Neural progenitor cell (in vitro differentiated cells): ENCODE measurements around the gene LRRC40. TPM values are rescaled to one million over a fixed set of nuclear protein-coding genes. Genes with fewer than 3 reads are reported as not detected.

ENCODE experiments used
- DNase-seq: peaks from one replicate; pipeline ENCODE4 v3.0.0-alpha.2; 2016; ENCODE audit warnings: low spot score
- H2AFZ ChIP-seq: fragments of 200-600 bp; sonication (generic); replicated peaks from 2 replicates; pipeline ENCODE4 v1.6.1; 2016; ENCODE audit warnings: antibody characterized with exemption
- H3F3A ChIP-seq: fragments of 200-600 bp; sonication (generic); 2 replicates; pipeline ENCODE4 v1.6.1; 2016; ENCODE audit warnings: antibody characterized with exemption, low read depth
- H3K27ac ChIP-seq: fragments of 200-600 bp; sonication (generic); 2 replicates; pipeline ENCODE4 v1.5.1; 2016; ENCODE audit warnings: mild to moderate bottlenecking
- H3K27me3 ChIP-seq: fragments of 200-600 bp; sonication (generic); 2 replicates; pipeline ENCODE4 v1.6.1; 2016; ENCODE audit warnings: mild to moderate bottlenecking, moderate library complexity
- H3K36me3 ChIP-seq: fragments of 200-600 bp; sonication (generic); 2 replicates; pipeline ENCODE4 v1.5.1; 2016
- H3K4me1 ChIP-seq: fragments of 200-600 bp; sonication (generic); 2 replicates; pipeline ENCODE4 v1.6.1; 2016; ENCODE audit warnings: mixed run types
- H3K4me2 ChIP-seq: fragments of 200-600 bp; sonication (generic); 2 replicates; pipeline ENCODE4 v1.6.1; 2016
- H3K4me3 ChIP-seq: fragments of 200-600 bp; sonication (generic); 2 replicates; pipeline ENCODE4 v1.5.1; 2016
- H3K79me2 ChIP-seq: fragments of 200-600 bp; sonication (generic); 2 replicates; pipeline ENCODE4 v1.6.1; 2016; ENCODE audit warnings: low read depth
- H3K9ac ChIP-seq: fragments of 200-600 bp; sonication (generic); 2 replicates; pipeline ENCODE4 v1.6.1; 2016
- H3K9me3 ChIP-seq: fragments of 200-600 bp; sonication (generic); 2 replicates; pipeline ENCODE4 v1.5.1; 2016; ENCODE audit warnings: low read depth
- H4K20me1 ChIP-seq: fragments of 200-600 bp; sonication (generic); 2 replicates; pipeline ENCODE4 v1.6.1; 2016; ENCODE audit warnings: low read depth
- H3K27ac Mint-ChIP-seq: 3 replicates; pipeline ENCODE4 v1.8.0; 2021; ENCODE audit warnings: mixed read lengths
- H3K27me3 Mint-ChIP-seq: 2 replicates; pipeline ENCODE4 v1.8.0; 2022; ENCODE audit warnings: low read depth, mild to moderate bottlenecking, inconsistent platforms, moderate library complexity, mixed read lengths; ENCODE audit not compliant: insufficient read depth
- H3K36me3 Mint-ChIP-seq: 3 replicates; pipeline ENCODE4 v1.8.0; 2021; ENCODE audit warnings: mixed read lengths
- H3K4me1 Mint-ChIP-seq: 3 replicates; pipeline ENCODE4 v1.8.0; 2021; ENCODE audit warnings: mixed read lengths
- H3K4me3 Mint-ChIP-seq: 3 replicates; pipeline ENCODE4 v1.8.0; 2021; ENCODE audit warnings: mild to moderate bottlenecking, moderate library complexity, mixed read lengths
- H3K9me3 Mint-ChIP-seq: 3 replicates; pipeline ENCODE4 v1.8.0; 2020; ENCODE audit warnings: mixed read lengths
- CTCF ChIP-seq: fragments of 200-600 bp; sonication (generic); IDR thresholded peaks from 2 replicates; pipeline ENCODE4 v1.5.1; 2017; ENCODE audit warnings: antibody characterized with exemption, mild to moderate bottlenecking
- EZH2 ChIP-seq: fragments of 200-600 bp; sonication (generic); IDR thresholded peaks from 2 replicates; pipeline ENCODE4 v1.6.1; 2017; ENCODE audit warnings: antibody characterized with exemption, mild to moderate bottlenecking, moderate library complexity
- EZH2phosphoT487 ChIP-seq: fragments of 200-600 bp; sonication (generic); IDR thresholded peaks from 2 replicates; pipeline ENCODE4 v1.6.1; 2017; ENCODE audit warnings: antibody characterized with exemption
- total RNA-seq: library from RNA; depleted of rRNA; stranded (reverse); fragments of >200 nt; gene quantifications from 2 replicates; pipeline ENCODE4 v1.2.3, GENCODE V29; 2015; ENCODE audit warnings: low replicate concordance

The LRRC40 gene
- total RNA-seq, 1 donor from 2014 or later, result 88.1 TPM

- H3K27ac Mint-ChIP-seq, result no peak overlapping the region
- Histone ChIP-seq H3K36me3 (no peaks in the 10 kb centered on the region), H3K9me3 (no peaks in the 10 kb centered on the region), H3K79me2 (no peaks in the 10 kb centered on the region), H3F3A (peaks cover 6% of the 10 kb centered on the region), H3K27ac (no peak overlapping the region), H3K27me3 (no peaks in the 10 kb centered on the region), H3K4me1 (peaks cover 11% of the 10 kb centered on the region), H3K9ac (no peak overlapping the region), H3K4me2 (peak overlapping the region; percentile 10), H4K20me1 (peaks cover 4% of the 10 kb centered on the region), H2AFZ (no peak overlapping the region), H3K4me3 (no peak overlapping the region)
- no peaks in the 10 kb centered on the region for H3K9me3 Mint-ChIP-seq
- TF ChIP-seq EZH2, result no peak
- peak; percentile 72 for TF ChIP-seq EZH2phosphoT487
- H3K4me3 Mint-ChIP-seq, result no peak overlapping the region
- peaks cover 37% of the 10 kb centered on the region for H3K4me1 Mint-ChIP-seq
- no peaks in the 10 kb centered on the region for H3K27me3 Mint-ChIP-seq
- DNase-seq, result peak; percentile 59
- H3K36me3 Mint-ChIP-seq, result no peaks in the 10 kb centered on the region
Measured at GRCh38 chr1:70140894-70141293, 64.5 kb downstream of the LRRC40 start.

GRCh38 chr1:70140343-70140742, 65.0 kb downstream of the LRRC40 start:
- Histone ChIP-seq H3K27ac (no peak overlapping the region), H3K4me3 (no peak overlapping the region), H3F3A (peaks cover 6% of the 10 kb centered on the region), H3K9me3 (no peaks in the 10 kb centered on the region), H3K4me1 (peaks cover 11% of the 10 kb centered on the region), H4K20me1 (peaks cover 4% of the 10 kb centered on the region), H3K9ac (no peak overlapping the region), H2AFZ (no peak overlapping the region), H3K27me3 (no peaks in the 10 kb centered on the region), H3K36me3 (no peaks in the 10 kb centered on the region), H3K79me2 (no peaks in the 10 kb centered on the region), H3K4me2 (no peak overlapping the region)
- Mint-ChIP-seq H3K4me1 (peaks cover 37% of the 10 kb centered on the region), H3K9me3 (no peaks in the 10 kb centered on the region), H3K27me3 (no peaks in the 10 kb centered on the region), H3K27ac (no peak overlapping the region), H3K4me3 (no peak overlapping the region), H3K36me3 (no peaks in the 10 kb centered on the region)
- no peak for TF ChIP-seq EZH2phosphoT487
- no peak for TF ChIP-seq CTCF
- TF ChIP-seq EZH2, result no peak
- DNase-seq, result no peak

GRCh38 chr1:70134148-70134547, 71.2 kb downstream of the LRRC40 start:
- no peak overlapping the region for H2AFZ ChIP-seq
- Mint-ChIP-seq H3K27ac (no peak overlapping the region), H3K9me3 (no peaks in the 10 kb centered on the region), H3K36me3 (no peaks in the 10 kb centered on the region), H3K27me3 (peaks cover 4% of the 10 kb centered on the region), H3K4me1 (peaks cover 26% of the 10 kb centered on the region), H3K4me3 (no peak overlapping the region)
- H3K36me3 ChIP-seq, result no peaks in the 10 kb centered on the region
- no peaks in the 10 kb centered on the region for H3F3A ChIP-seq
- H3K4me2 ChIP-seq, result no peak overlapping the region
- H3K27me3 ChIP-seq, result no peaks in the 10 kb centered on the region
- no peaks in the 10 kb centered on the region for H3K9me3 ChIP-seq
- peak; percentile 18 for DNase-seq
- no peaks in the 10 kb centered on the region for H3K4me1 ChIP-seq
- no peak overlapping the region for H3K9ac ChIP-seq
- no peaks in the 10 kb centered on the region for H3K79me2 ChIP-seq
- H3K27ac ChIP-seq, result no peak overlapping the region
- no peaks in the 10 kb centered on the region for H4K20me1 ChIP-seq
- H3K4me3 ChIP-seq, result no peak overlapping the region
- TF ChIP-seq CTCF (no peak), EZH2 (no peak), EZH2phosphoT487 (no peak)

DNA sequence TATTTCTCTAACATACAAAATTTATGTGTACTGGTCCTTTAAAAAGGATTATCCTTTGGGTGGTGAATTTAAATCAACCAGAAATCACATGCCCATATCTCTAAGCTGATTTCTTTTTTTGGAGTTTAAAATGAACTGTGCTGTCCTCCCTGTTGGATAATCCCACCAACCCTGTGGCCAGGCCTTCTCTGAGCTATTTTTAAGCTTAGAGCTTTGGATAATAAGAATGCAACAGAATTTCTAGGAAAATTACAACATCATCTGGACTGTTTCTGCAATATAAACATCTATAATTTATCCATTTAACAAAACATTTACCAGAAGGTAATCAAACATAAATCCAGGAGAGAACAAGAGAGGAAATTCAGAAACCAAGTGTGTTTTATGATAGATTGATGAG, 88.3 kb downstream of the LRRC40 start:
- no peak overlapping the region for H3K4me3 ChIP-seq
- no peaks in the 10 kb centered on the region for H3K79me2 ChIP-seq
- peaks cover 3% of the 10 kb centered on the region for H3K27me3 Mint-ChIP-seq
- H4K20me1 ChIP-seq, result no peaks in the 10 kb centered on the region
- H3K4me1 Mint-ChIP-seq, result no peaks in the 10 kb centered on the region
- H3K9me3 Mint-ChIP-seq, result no peaks in the 10 kb centered on the region
- H3K4me2 ChIP-seq, result no peak overlapping the region
- H3K4me3 Mint-ChIP-seq, result no peak overlapping the region
- H3K27ac Mint-ChIP-seq, result no peak overlapping the region
- no peak overlapping the region for H3K9ac ChIP-seq
- H3K36me3 ChIP-seq, result no peaks in the 10 kb centered on the region
- TF ChIP-seq EZH2 (no peak), EZH2phosphoT487 (no peak), CTCF (no peak)
- no peak overlapping the region for H3K27ac ChIP-seq
- H3K9me3 ChIP-seq, result no peaks in the 10 kb centered on the region
- peaks cover 7% of the 10 kb centered on the region for H3K4me1 ChIP-seq
- no peaks in the 10 kb centered on the region for H3F3A ChIP-seq
- no peaks in the 10 kb centered on the region for H3K27me3 ChIP-seq
- no peak overlapping the region for H2AFZ ChIP-seq
- DNase-seq, result no peak
- H3K36me3 Mint-ChIP-seq, result no peaks in the 10 kb centered on the region
